Measurements from ENCODE around the gene CD46. TPM values are rescaled to one million over a fixed set of nuclear protein-coding genes. Genes with fewer than 3 reads are reported as not detected.
A peak's percentile ranks its signal among the peaks of the same experiment; 100 is the strongest.

Gene CD46
- total RNA-seq, 1 experiment from 2014 or later, result 214 TPM

DNA sequence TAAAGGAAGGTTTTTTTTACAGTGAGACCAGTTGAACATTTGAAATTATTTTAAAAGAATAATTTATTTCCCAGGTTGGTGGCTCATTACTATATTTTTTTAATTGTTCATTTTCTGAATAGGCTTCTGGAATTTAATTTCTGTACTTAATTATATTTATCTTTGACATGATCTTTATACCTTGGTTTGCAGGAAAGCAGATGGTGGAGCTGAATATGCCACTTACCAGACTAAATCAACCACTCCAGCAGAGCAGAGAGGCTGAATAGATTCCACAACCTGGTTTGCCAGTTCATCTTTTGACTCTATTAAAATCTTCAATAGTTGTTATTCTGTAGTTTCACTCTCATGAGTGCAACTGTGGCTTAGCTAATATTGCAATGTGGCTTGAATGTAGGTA, 41.5 kb downstream of the CD46 start:
- Histone ChIP-seq H3K9me3 (ENCODE audit: insufficient read depth, low read depth) (no peaks in the 10 kb centered on the region), H3K36me3 (ENCODE audit: low read depth) (peaks cover 25% of the 10 kb centered on the region; the same call in 1 of the 2 replicates), H3K4me1 (replicated peaks; ENCODE audit: insufficient read depth) (peaks cover 26% of the 10 kb centered on the region), H3K27me3 (ENCODE audit: insufficient read depth, low read depth) (no peaks in the 10 kb centered on the region), H3K4me2 (no peak overlapping the region), H3F3A (ENCODE audit: insufficient read depth, low read depth) (peaks cover 53% of the 10 kb centered on the region), H3K27ac (no peak overlapping the region), H2AFZ (no peak overlapping the region), H3K4me3 (no peak overlapping the region), H4K20me1 (ENCODE audit: insufficient read depth) (no peaks in the 10 kb centered on the region), H3K79me2 (ENCODE audit: low read depth) (no peaks in the 10 kb centered on the region), H3K9me2 (ENCODE audit: insufficient read depth) (no peaks in the 10 kb centered on the region)
- POLR2A ChIA-PET (ENCODE audit: unreplicated experiment), result no interaction called here
- intact Hi-C loops (cut with micrococcal nuclease; ENCODE audit: unreplicated experiment), result no loop called here
- no peak for DNase-seq
- TF ChIP-seq CTCF (conservative IDR thresholded peaks at IDR 0.05), result no peak
- no peak for TF ChIP-seq EZH2 (IDR thresholded peaks at IDR 0.05; ENCODE audit: low read depth)
- CTCF ChIA-PET, result no interaction called here
- BruUV-seq (replicated peaks), result no TSS peak

DNA sequence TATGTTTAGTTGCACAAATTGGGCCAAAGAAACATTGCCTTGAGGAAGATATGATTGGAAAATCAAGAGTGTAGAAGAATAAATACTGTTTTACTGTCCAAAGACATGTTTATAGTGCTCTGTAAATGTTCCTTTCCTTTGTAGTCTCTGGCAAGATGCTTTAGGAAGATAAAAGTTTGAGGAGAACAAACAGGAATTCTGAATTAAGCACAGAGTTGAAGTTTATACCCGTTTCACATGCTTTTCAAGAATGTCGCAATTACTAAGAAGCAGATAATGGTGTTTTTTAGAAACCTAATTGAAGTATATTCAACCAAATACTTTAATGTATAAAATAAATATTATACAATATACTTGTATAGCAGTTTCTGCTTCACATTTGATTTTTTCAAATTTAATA, 43.0 kb downstream of the CD46 start:
- H3K4me3 ChIP-seq, result no peak overlapping the region
- H3K27me3 ChIP-seq (ENCODE audit: insufficient read depth, low read depth), result no peaks in the 10 kb centered on the region
- intact Hi-C loops (cut with micrococcal nuclease; ENCODE audit: unreplicated experiment), result no loop called here
- H3K79me2 ChIP-seq (ENCODE audit: low read depth), result no peaks in the 10 kb centered on the region
- no peak overlapping the region for H3K4me2 ChIP-seq
- H3K36me3 ChIP-seq (ENCODE audit: low read depth), result peaks cover 25% of the 10 kb centered on the region; the same call in 1 of the 2 replicates
- BruUV-seq (replicated peaks), result no TSS peak
- no peak overlapping the region for H2AFZ ChIP-seq
- H4K20me1 ChIP-seq (ENCODE audit: insufficient read depth), result no peaks in the 10 kb centered on the region
- H3K9me2 ChIP-seq (ENCODE audit: insufficient read depth), result no peaks in the 10 kb centered on the region
- TF ChIP-seq CTCF (conservative IDR thresholded peaks at IDR 0.05) (no peak), EZH2 (IDR thresholded peaks at IDR 0.05; ENCODE audit: low read depth) (no peak)
- ChIA-PET POLR2A (ENCODE audit: unreplicated experiment) (no interaction called here), CTCF (no interaction called here)
- no peak for DNase-seq
- no peaks in the 10 kb centered on the region for H3K9me3 ChIP-seq (ENCODE audit: insufficient read depth, low read depth)
- H3K4me1 ChIP-seq (replicated peaks; ENCODE audit: insufficient read depth), result peaks cover 10% of the 10 kb centered on the region
- peaks cover 44% of the 10 kb centered on the region for H3F3A ChIP-seq (ENCODE audit: insufficient read depth, low read depth)
- H3K27ac ChIP-seq, result no peak overlapping the region

DNA sequence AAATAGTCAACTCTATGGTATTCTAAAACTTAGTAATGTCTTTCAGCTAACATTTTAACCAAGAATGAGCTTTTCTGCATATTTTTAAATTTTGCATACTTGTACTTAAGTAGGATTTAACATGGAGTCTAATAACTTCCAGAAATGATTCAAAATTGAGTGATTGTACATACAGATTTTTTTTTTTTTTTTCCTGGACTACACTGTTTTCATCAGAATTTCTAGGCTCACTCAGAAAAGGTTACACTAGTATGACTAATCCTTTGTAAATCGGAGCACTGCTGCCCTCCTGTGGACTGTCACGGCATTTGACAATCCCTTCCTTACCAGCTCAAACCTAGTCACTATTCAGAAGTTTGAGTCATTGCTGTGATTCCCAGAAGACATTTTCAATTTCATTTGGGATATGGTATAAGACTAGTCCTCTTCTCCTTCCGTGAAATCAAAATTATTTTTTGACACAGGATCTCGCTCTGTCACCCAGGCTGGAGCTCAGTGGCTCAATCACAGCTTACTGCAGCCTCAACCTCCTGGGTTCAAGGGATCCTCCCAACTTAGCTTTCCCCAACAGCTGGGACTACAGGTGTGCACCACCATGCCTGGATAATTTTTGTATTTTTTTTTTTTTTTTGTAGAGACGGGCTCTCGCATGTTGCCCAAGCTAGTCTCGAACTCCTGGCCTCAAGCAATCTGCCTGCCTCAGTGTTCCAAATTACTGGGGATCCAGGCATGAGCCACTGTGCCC, 45.5 kb downstream of the CD46 start:
- no peaks in the 10 kb centered on the region for H4K20me1 ChIP-seq (ENCODE audit: insufficient read depth)
- peaks cover 42% of the 10 kb centered on the region for H3F3A ChIP-seq (ENCODE audit: insufficient read depth, low read depth)
- H3K36me3 ChIP-seq (ENCODE audit: low read depth), result peaks cover 16% of the 10 kb centered on the region; the same call in 1 of the 2 replicates
- peak overlapping the region; percentile 32; the same call in 1 of the 2 replicates for H3K27ac ChIP-seq
- CTCF ChIA-PET, result interaction anchor here (0.6 to 1.3 kb wide), 12 partner anchors 8 to 379 kb away, joined by 3 to 9 read pairs (median 4); no protein-coding TSS in a partner anchor
- DNase-seq, result peak; percentile 76 to 79
- H3K27me3 ChIP-seq (ENCODE audit: insufficient read depth, low read depth), result no peaks in the 10 kb centered on the region
- H3K4me3 ChIP-seq, result no peak overlapping the region
- no peaks in the 10 kb centered on the region for H3K9me2 ChIP-seq (ENCODE audit: insufficient read depth)
- H3K4me2 ChIP-seq, result no peak overlapping the region
- no peaks in the 10 kb centered on the region for H3K4me1 ChIP-seq (replicated peaks; ENCODE audit: insufficient read depth)
- TF ChIP-seq CTCF (conservative IDR thresholded peaks at IDR 0.05), result peak; percentile 87
- TF ChIP-seq EZH2 (IDR thresholded peaks at IDR 0.05; ENCODE audit: low read depth), result no peak
- no TSS peak for BruUV-seq (replicated peaks)
- H3K9me3 ChIP-seq (ENCODE audit: insufficient read depth, low read depth), result no peaks in the 10 kb centered on the region
- H2AFZ ChIP-seq, result no peak overlapping the region
- intact Hi-C loops (cut with micrococcal nuclease; ENCODE audit: unreplicated experiment), result loop anchor here (1.0 to 2.0 kb wide), 3 partner anchors 87 to 166 kb away; no protein-coding TSS in a partner anchor
- POLR2A ChIA-PET (ENCODE audit: unreplicated experiment), result interaction anchor here (0.5 to 0.6 kb wide), 2 partner anchors 26 to 99 kb away, joined by 3 to 5 read pairs; no protein-coding TSS in a partner anchor
- no peaks in the 10 kb centered on the region for H3K79me2 ChIP-seq (ENCODE audit: low read depth)
